HCT116 (cell line): Measurements from ENCODE around the gene MNX1. TPM values are rescaled to one million over a fixed set of nuclear protein-coding genes. Genes with fewer than 3 reads are reported as not detected.

ENCODE experiments used
- ATAC-seq: fragments of 200-7000 bp; cut with Tn5 transposase; 2 replicates; pipeline ENCODE4 v1.9.1; 2020; ENCODE audit warnings: mild to moderate bottlenecking, moderate library complexity
- BruUV-seq: library from RNA; stranded (reverse); fragments of 400-500 nt; replicated peaks from 2 replicates; lab custom pipeline; 2021; lab: Mats Ljungman, UMichigan
- CTCF ChIA-PET: fragments of 300-600 bp; sonication (Branson Sonifier 250); formaldehyde crosslinking; loops from one replicate; lab custom pipeline; 2021; ENCODE audit warnings: antibody characterized with exemption; lab: Charles Lee
- POLR2A ChIA-PET: fragments of 300-600, 350-600 bp; sonication (Branson Sonifier 250); formaldehyde crosslinking; loops from one replicate; lab custom pipeline; 2021; ENCODE audit warnings: antibody characterized with exemption; lab: Charles Lee
- RAD21 ChIA-PET, 2 experiments: fragments of 300-600 bp; sonication (Branson Sonifier 250); formaldehyde crosslinking; loops; one replicate each; lab custom pipeline; 2023; ENCODE audit warnings: low total read pairs in 2 of 2; ENCODE audit not compliant: uncharacterized antibody in 2 of 2, unreplicated experiment in 2 of 2, low non-redundant PET in 1 of 2; lab: Charles Lee
- DNase-seq: peaks from one replicate; pipeline ENCODE4 v3.0.0-alpha.2; 2010; ENCODE audit warnings: low read depth, low spot score
- H2AFZ ChIP-seq: fragments of 200-600 bp; shearing (Covaris generic), sonication (generic); 2 replicates; pipeline ENCODE4 v1.6.1; 2017; ENCODE audit warnings: low read depth, mixed run types, mixed read lengths, antibody characterized with exemption, low read length; ENCODE audit not compliant: poor library complexity, severe bottlenecking
- H3K27ac ChIP-seq: 2 replicates; pipeline ENCODE4 v1.5.1; 2012; ENCODE audit warnings: low read depth, low read length
- H3K27me3 ChIP-seq: fragments of 200-600 bp; sonication (generic); 2 replicates; pipeline ENCODE4 v1.6.1; 2016; ENCODE audit warnings: mixed run types, low read length, mixed read lengths; ENCODE audit not compliant: insufficient read depth
- H3K36me3 ChIP-seq, 2 experiments: fragments of 200-500 bp in 1 of 2; fragments of 200-600 bp in 1 of 2; sonication (Bioruptor generic) in 1 of 2; sonication (generic) in 1 of 2; 2 replicates each; pipeline versions ENCODE4 v1.5.1 to v1.6.1; 2014 to 2016; ENCODE audit warnings: low read length in 2 of 2, inconsistent platforms in 1 of 2, mixed read lengths in 1 of 2, mixed run types in 1 of 2; ENCODE audit not compliant: insufficient read depth in 2 of 2, control insufficient read depth in 1 of 2
- H3K4me1 ChIP-seq, 2 experiments: fragments of 200-600 bp in 1 of 2; sonication (generic) in 1 of 2; 2 replicates each; pipeline versions ENCODE4 v1.5.1 to v1.6.1; 2012 to 2017; ENCODE audit warnings: low read length in 2 of 2, inconsistent platforms in 1 of 2, mild to moderate bottlenecking in 1 of 2, mixed read lengths in 1 of 2, mixed run types in 1 of 2, moderate library complexity in 1 of 2; ENCODE audit not compliant: insufficient read depth in 2 of 2, control insufficient read depth in 1 of 2
- H3K4me2 ChIP-seq: fragments of 200-600 bp; sonication (generic); 2 replicates; pipeline ENCODE4 v1.6.1; 2017; ENCODE audit warnings: mixed run types, low read length, mixed read lengths
- H3K4me3 ChIP-seq, 2 experiments: fragments of 200-600 bp in 1 of 2; sonication (generic) in 1 of 2; replicated peaks in 1 of 2; 2 replicates each; pipeline ENCODE4 v1.5.1; 2011 to 2016; ENCODE audit warnings: low read length in 2 of 2, control low read depth in 1 of 2, low read depth in 1 of 2, mild to moderate bottlenecking in 1 of 2, mixed read lengths in 1 of 2, mixed run types in 1 of 2
- H3K79me2 ChIP-seq: fragments of 200-600 bp; sonication (generic); 2 replicates; pipeline ENCODE4 v1.6.1; 2017; ENCODE audit warnings: mild to moderate bottlenecking, mixed run types, low read length, moderate library complexity, mixed read lengths; ENCODE audit not compliant: insufficient read depth
- H3K9ac ChIP-seq: fragments of 200-600 bp; sonication (generic); 2 replicates; pipeline ENCODE4 v1.6.1; 2016; ENCODE audit warnings: low read length, mixed read lengths
- H3K9me2 ChIP-seq: fragments of 200-600 bp; sonication (generic), shearing (Covaris generic); 2 replicates; pipeline ENCODE4 v1.6.1; 2017; ENCODE audit warnings: mixed run types, mild to moderate bottlenecking, moderate library complexity; ENCODE audit not compliant: insufficient read depth
- H3K9me3 ChIP-seq, 2 experiments: fragments of 200-500 bp in 1 of 2; fragments of 200-600 bp in 1 of 2; sonication (Bioruptor generic) in 1 of 2; sonication (generic) in 1 of 2; 2 replicates each; pipeline ENCODE4 v1.6.1; 2014 to 2017; ENCODE audit warnings: low read length in 2 of 2, mixed read lengths in 2 of 2, inconsistent platforms in 1 of 2, low read depth in 1 of 2, mild to moderate bottlenecking in 1 of 2, mixed run types in 1 of 2, moderate library complexity in 1 of 2; ENCODE audit not compliant: control insufficient read depth in 1 of 2, insufficient read depth in 1 of 2
- H4K20me1 ChIP-seq: fragments of 200-600 bp; sonication (generic), shearing (Covaris generic); 2 replicates; pipeline ENCODE4 v1.6.1; 2017; ENCODE audit warnings: mixed run types, mild to moderate bottlenecking, moderate library complexity; ENCODE audit not compliant: insufficient read depth
- EGR1 ChIP-seq: IDR thresholded peaks from 2 replicates; pipeline ENCODE4 v1.6.1; 2012; ENCODE audit warnings: low read depth
- EZH2 ChIP-seq: fragments of 200-600 bp; sonication (generic); IDR thresholded peaks from 2 replicates; pipeline ENCODE4 v1.6.1; 2017; ENCODE audit warnings: antibody characterized with exemption, mixed run types
- FOSL1 ChIP-seq: IDR thresholded peaks from 2 replicates; pipeline ENCODE4 v1.6.1; 2012; ENCODE audit warnings: low read depth
- JUND ChIP-seq: IDR thresholded peaks from 2 replicates; pipeline ENCODE4 v1.6.1; 2012
- MAX ChIP-seq: IDR thresholded peaks from 2 replicates; pipeline ENCODE4 v1.6.1; 2012
- RAD21 ChIP-seq: IDR thresholded peaks from 2 replicates; pipeline ENCODE4 v1.6.1; 2012; ENCODE audit warnings: low read depth, mild to moderate bottlenecking
- ZNF274 ChIP-seq: fragments of 200-500 bp; sonication (Bioruptor generic); IDR thresholded peaks from 2 replicates; pipeline ENCODE4 v1.6.1; 2014; ENCODE audit warnings: mild to moderate bottlenecking, low read depth, low read length, inconsistent platforms
- intact Hi-C: fragments of 100-400 bp; cut with micrococcal nuclease; formaldehyde crosslinking; loops from 2 replicates; pipeline ENCODE4 v1.10.0; 2022
- total RNA-seq: library from RNA; stranded (reverse); gene quantifications from one replicate; pipeline ENCODE4 v1.2.1, GENCODE V29; 2021; ENCODE audit not compliant: unreplicated experiment
- TF ChIP-seq, protein P1 (sequence below): IDR thresholded peaks from 2 replicates; pipeline ENCODE4 v1.6.1; 2011; ENCODE audit warnings: mild to moderate bottlenecking, low read length, moderate library complexity; ENCODE audit not compliant: insufficient replicate concordance; ENCODE audit errors: extremely low read depth

Gene MNX1
- total RNA-seq, 1 experiment from 2014 or later: 7.7 TPM

GRCh38 chr7:157008206-157009169, 2.0 kb downstream of the MNX1 start:
- intact Hi-C loops: no loop called here

More at GRCh38 chr7:157008206-157009169, 2.0 kb downstream of the MNX1 start:
- peaks cover 14 to 28% of the 10 kb centered on the region in 2 experiments for H3K4me1 ChIP-seq
- peak overlapping the region; percentile 53 to 68 for H3K4me3 ChIP-seq
- TF ChIP-seq FOSL1 (no peak), RAD21 (no peak), JUND (no peak), MAX (no peak), EGR1 (no peak), ZNF274 (no peak), EZH2 (no peak)
- TF ChIP-seq, protein P1, sequence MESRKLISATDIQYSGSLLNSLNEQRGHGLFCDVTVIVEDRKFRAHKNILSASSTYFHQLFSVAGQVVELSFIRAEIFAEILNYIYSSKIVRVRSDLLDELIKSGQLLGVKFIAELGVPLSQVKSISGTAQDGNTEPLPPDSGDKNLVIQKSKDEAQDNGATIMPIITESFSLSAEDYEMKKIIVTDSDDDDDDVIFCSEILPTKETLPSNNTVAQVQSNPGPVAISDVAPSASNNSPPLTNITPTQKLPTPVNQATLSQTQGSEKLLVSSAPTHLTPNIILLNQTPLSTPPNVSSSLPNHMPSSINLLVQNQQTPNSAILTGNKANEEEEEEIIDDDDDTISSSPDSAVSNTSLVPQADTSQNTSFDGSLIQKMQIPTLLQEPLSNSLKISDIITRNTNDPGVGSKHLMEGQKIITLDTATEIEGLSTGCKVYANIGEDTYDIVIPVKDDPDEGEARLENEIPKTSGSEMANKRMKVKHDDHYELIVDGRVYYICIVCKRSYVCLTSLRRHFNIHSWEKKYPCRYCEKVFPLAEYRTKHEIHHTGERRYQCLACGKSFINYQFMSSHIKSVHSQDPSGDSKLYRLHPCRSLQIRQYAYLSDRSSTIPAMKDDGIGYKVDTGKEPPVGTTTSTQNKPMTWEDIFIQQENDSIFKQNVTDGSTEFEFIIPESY: no peak
- TF ChIP-seq, all 23 proteins: peak for 0
- Histone ChIP-seq H3K9ac (peak overlapping the region; percentile 56), H3K9me3 (no peaks in the 10 kb centered on the region), H2AFZ (no peak overlapping the region), H3K27ac (no peak overlapping the region; the same call in 1 of the 2 replicates), H3K27me3 (no peaks in the 10 kb centered on the region), H3K79me2 (peaks cover 7% of the 10 kb centered on the region; the same call in 1 of the 2 replicates), H4K20me1 (no peaks in the 10 kb centered on the region), H3K9me2 (no peaks in the 10 kb centered on the region), H3K36me3 (no peaks in the 10 kb centered on the region; a peak in 1 of 4 replicates), H3K4me2 (peak overlapping the region; percentile 91)
- ChIA-PET CTCF (no interaction called here), POLR2A (interaction anchor here (0.5 kb wide), 1 partner anchor 29 kb away, joined by 7 read pairs; no protein-coding TSS in a partner anchor), RAD21 (no interaction called here)
- DNase-seq (no peak), ATAC-seq (no peak)
- BruUV-seq: TSS peak; percentile 60
